ENCODE data around the gene PIP4K2A. TPM values are rescaled to one million over a fixed set of nuclear protein-coding genes. Genes with fewer than 3 reads are reported as not detected.
A peak's percentile ranks its signal among the peaks of the same experiment; 100 is the strongest.

The PIP4K2A gene
- total RNA-seq, 1 donor from 2014 or later = 24.0 TPM

GRCh38 chr10:22611425-22612115, 102.8 kb downstream of the PIP4K2A start:
- Histone ChIP-seq H3K27me3 (ENCODE audit: control insufficient read depth in 3 of 3, insufficient read depth in 3 of 3, low read length in 3 of 3) (no peaks in the 10 kb centered on the region), H3K36me3 (ENCODE audit: control insufficient read depth in 3 of 3, insufficient read depth in 3 of 3, low read length in 3 of 3) (no peaks in the 10 kb centered on the region), H3K9me3 (ENCODE audit: control insufficient read depth in 3 of 3, low read length in 3 of 3) (no peaks in the 10 kb centered on the region), H3K9ac (ENCODE audit: low read depth in 1 of 3, low read length in 3 of 3) (no peak overlapping the region), H3K4me1 (ENCODE audit: control insufficient read depth in 3 of 3, insufficient read depth in 3 of 3, low read length in 3 of 3) (peaks cover 3 to 8% (median 3%) of the 10 kb centered on the region in 3 donors), H3K4me3 (ENCODE audit: low read length in 3 of 3) (no peak overlapping the region), H3K27ac (ENCODE audit: low read depth, low read length) (no peak overlapping the region)

GRCh38 chr10:22610610-22611009, 103.8 kb downstream of the PIP4K2A start:
- Histone ChIP-seq H3K36me3 (ENCODE audit: control insufficient read depth in 3 of 3, insufficient read depth in 3 of 3, low read length in 3 of 3) (no peaks in the 10 kb centered on the region), H3K4me1 (ENCODE audit: control insufficient read depth in 3 of 3, insufficient read depth in 3 of 3, low read length in 3 of 3) (peaks cover 0 to 1% (median 0%) of the 10 kb centered on the region in 3 donors), H3K9me3 (ENCODE audit: control insufficient read depth in 3 of 3, low read length in 3 of 3) (no peaks in the 10 kb centered on the region), H3K9ac (ENCODE audit: low read depth in 1 of 3, low read length in 3 of 3) (no peak overlapping the region), H3K27me3 (ENCODE audit: control insufficient read depth in 3 of 3, insufficient read depth in 3 of 3, low read length in 3 of 3) (no peaks in the 10 kb centered on the region), H3K27ac (ENCODE audit: low read depth, low read length) (no peak overlapping the region), H3K4me3 (ENCODE audit: low read length in 3 of 3) (no peak overlapping the region)

- H3K36me3 ChIP-seq (ENCODE audit: control insufficient read depth in 3 of 3, insufficient read depth in 3 of 3, low read length in 3 of 3) = no peaks in the 10 kb centered on the region
- H3K9me3 ChIP-seq (ENCODE audit: control insufficient read depth in 3 of 3, low read length in 3 of 3) = no peaks in the 10 kb centered on the region
- H3K9ac ChIP-seq (ENCODE audit: low read depth in 1 of 3, low read length in 3 of 3) = no peak overlapping the region
- no peak overlapping the region for H3K27ac ChIP-seq (ENCODE audit: low read depth, low read length)
- H3K4me1 ChIP-seq (ENCODE audit: control insufficient read depth in 3 of 3, insufficient read depth in 3 of 3, low read length in 3 of 3) = peaks cover 0 to 1% (median 0%) of the 10 kb centered on the region in 3 donors
- no peaks in the 10 kb centered on the region for H3K27me3 ChIP-seq (ENCODE audit: control insufficient read depth in 3 of 3, insufficient read depth in 3 of 3, low read length in 3 of 3)
- no peak overlapping the region for H3K4me3 ChIP-seq (ENCODE audit: low read length in 3 of 3)
These were observed 104.5 kb downstream of the PIP4K2A start for GRCh38 chr10:22609719-22610465.

DNA sequence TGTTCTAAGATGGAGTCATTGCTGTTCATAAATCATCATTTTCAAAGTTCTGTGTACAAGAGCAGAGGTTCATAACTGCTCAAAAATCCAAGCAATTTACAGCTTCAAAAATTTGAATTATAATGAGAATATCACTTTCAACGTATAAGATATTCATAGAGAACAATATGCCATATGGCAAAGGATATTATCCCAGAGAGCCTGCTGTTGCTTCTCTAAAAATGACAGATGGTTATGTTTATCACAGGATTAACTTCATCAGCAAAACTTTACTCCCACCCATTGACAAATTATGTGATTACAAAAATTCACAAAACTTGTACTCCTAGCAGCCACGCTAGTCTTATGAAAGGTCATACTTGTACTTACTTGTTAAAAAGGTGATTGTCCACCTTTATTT, 105.1 kb downstream of the PIP4K2A start:
- no peaks in the 10 kb centered on the region for H3K27me3 ChIP-seq (ENCODE audit: control insufficient read depth in 3 of 3, insufficient read depth in 3 of 3, low read length in 3 of 3)
- H3K9ac ChIP-seq (ENCODE audit: low read depth in 1 of 3, low read length in 3 of 3) = no peak overlapping the region
- no peaks in the 10 kb centered on the region for H3K36me3 ChIP-seq (ENCODE audit: control insufficient read depth in 3 of 3, insufficient read depth in 3 of 3, low read length in 3 of 3)
- no peaks in the 10 kb centered on the region for H3K9me3 ChIP-seq (ENCODE audit: control insufficient read depth in 3 of 3, low read length in 3 of 3)
- no peak overlapping the region for H3K27ac ChIP-seq (ENCODE audit: low read depth, low read length)
- peaks cover 0 to 8% (median 0%) of the 10 kb centered on the region in 3 donors for H3K4me1 ChIP-seq (ENCODE audit: control insufficient read depth in 3 of 3, insufficient read depth in 3 of 3, low read length in 3 of 3)
- no peak overlapping the region for H3K4me3 ChIP-seq (ENCODE audit: low read length in 3 of 3)

DNA sequence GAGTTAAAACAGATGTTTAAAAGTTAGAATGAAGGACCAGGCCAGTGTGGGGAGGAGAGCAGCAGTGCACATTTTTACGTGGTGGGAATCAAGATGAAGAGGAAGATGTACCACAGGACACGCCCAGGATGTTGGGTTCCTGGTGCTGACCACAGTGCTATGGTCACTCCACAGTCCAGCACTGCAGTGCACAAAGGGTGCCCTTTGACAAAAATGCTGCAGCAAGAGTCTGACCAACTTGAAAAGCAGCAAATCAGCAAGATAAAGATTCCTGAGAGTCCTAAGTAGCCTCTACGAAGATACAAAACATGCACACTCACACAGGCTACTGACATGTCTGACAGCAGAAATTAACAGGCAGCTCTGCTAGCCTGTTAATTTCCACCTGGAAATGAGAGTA, 107.1 kb downstream of the PIP4K2A start:
- Histone ChIP-seq H3K9ac (ENCODE audit: low read depth in 1 of 3, low read length in 3 of 3) (no peak overlapping the region), H3K36me3 (ENCODE audit: control insufficient read depth in 3 of 3, insufficient read depth in 3 of 3, low read length in 3 of 3) (no peaks in the 10 kb centered on the region), H3K9me3 (ENCODE audit: control insufficient read depth in 3 of 3, low read length in 3 of 3) (no peaks in the 10 kb centered on the region), H3K4me1 (ENCODE audit: control insufficient read depth in 3 of 3, insufficient read depth in 3 of 3, low read length in 3 of 3) (peaks cover 0 to 9% (median 0%) of the 10 kb centered on the region in 3 donors), H3K27me3 (ENCODE audit: control insufficient read depth in 3 of 3, insufficient read depth in 3 of 3, low read length in 3 of 3) (no peaks in the 10 kb centered on the region), H3K27ac (ENCODE audit: low read depth, low read length) (no peak overlapping the region), H3K4me3 (ENCODE audit: low read length in 3 of 3) (no peak overlapping the region)

GRCh38 chr10:22606164-22606614, 108.2 kb downstream of the PIP4K2A start:
- Histone ChIP-seq H3K27ac (ENCODE audit: low read depth, low read length) (peak overlapping the region; percentile 5), H3K4me1 (ENCODE audit: control insufficient read depth in 3 of 3, insufficient read depth in 3 of 3, low read length in 3 of 3) (peaks cover 0 to 9% (median 0%) of the 10 kb centered on the region in 3 donors), H3K36me3 (ENCODE audit: control insufficient read depth in 3 of 3, insufficient read depth in 3 of 3, low read length in 3 of 3) (peaks cover 0 to 2% (median 0%) of the 10 kb centered on the region in 3 donors), H3K4me3 (ENCODE audit: low read length in 3 of 3) (no peak overlapping the region), H3K9me3 (ENCODE audit: control insufficient read depth in 3 of 3, low read length in 3 of 3) (no peaks in the 10 kb centered on the region), H3K27me3 (ENCODE audit: control insufficient read depth in 3 of 3, insufficient read depth in 3 of 3, low read length in 3 of 3) (no peaks in the 10 kb centered on the region), H3K9ac (ENCODE audit: low read depth in 1 of 3, low read length in 3 of 3) (no peak overlapping the region)

DNA sequence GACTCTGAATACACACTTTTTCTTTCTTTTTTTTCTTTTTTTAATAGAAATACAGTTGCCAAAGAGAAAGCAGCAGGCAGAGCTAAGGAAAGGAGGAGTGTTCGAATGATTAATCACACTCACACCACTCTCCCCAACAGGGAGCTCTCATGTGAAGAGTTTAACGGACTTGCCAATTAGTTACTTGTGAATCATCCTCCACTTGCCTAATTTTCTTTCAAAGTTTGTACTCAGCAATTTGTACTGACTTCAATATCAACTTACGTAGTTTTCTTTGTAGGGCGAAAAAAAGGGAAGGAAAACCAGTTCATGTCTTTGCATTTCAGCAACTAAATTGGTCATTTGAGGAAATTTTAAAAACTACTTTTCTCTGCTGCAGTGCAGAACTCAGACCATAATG, 109.2 kb downstream of the PIP4K2A start:
- no peak overlapping the region for H3K27ac ChIP-seq (ENCODE audit: low read depth, low read length)
- H3K4me1 ChIP-seq (ENCODE audit: control insufficient read depth in 3 of 3, insufficient read depth in 3 of 3, low read length in 3 of 3) = peaks cover 0 to 9% (median 2%) of the 10 kb centered on the region in 3 donors
- H3K27me3 ChIP-seq (ENCODE audit: control insufficient read depth in 3 of 3, insufficient read depth in 3 of 3, low read length in 3 of 3) = no peaks in the 10 kb centered on the region
- no peaks in the 10 kb centered on the region for H3K9me3 ChIP-seq (ENCODE audit: control insufficient read depth in 3 of 3, low read length in 3 of 3)
- no peak overlapping the region for H3K4me3 ChIP-seq (ENCODE audit: low read length in 3 of 3)
- peaks cover 0 to 2% (median 0%) of the 10 kb centered on the region in 3 donors for H3K36me3 ChIP-seq (ENCODE audit: control insufficient read depth in 3 of 3, insufficient read depth in 3 of 3, low read length in 3 of 3)
- no peak overlapping the region for H3K9ac ChIP-seq (ENCODE audit: low read depth in 1 of 3, low read length in 3 of 3)

DNA sequence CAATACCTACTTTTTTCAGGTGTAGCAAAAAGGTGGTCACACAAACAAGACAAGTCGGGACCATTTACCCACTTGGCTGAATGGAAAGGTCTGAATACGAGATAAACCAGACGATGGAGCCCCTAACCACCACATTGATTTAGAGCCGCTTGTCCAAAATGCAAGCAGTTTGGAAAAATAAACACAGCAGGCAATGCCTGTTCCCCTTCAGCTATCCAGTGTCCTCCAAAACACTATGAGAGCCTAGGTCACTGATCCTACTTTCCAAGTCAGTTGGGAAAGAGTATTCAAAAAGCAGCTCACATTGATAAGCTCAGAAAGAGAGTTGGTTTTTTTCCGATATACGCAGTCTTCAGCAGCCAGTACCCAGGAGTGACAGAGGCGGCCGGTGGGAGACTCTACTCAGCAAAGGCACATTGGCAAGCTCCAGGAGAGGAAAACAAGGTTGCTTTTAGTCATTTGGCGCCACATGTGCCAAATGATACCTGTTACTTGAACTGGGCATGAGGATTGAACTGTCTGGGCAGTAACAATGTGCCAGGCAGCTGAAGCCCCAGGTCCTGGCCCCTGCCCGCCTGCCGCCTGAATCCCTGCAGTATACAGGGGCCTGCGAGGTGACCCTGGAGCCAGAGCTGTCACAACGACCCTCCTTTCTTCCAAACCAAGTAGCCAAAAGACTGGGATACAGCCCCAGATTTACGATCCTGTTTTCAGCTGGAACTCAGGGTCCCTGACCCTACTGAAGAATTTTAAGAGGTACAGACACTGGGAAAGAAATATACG, 109.8 kb downstream of the PIP4K2A start:
- H3K9ac ChIP-seq (ENCODE audit: low read depth in 1 of 3, low read length in 3 of 3) = no peak overlapping the region
- peaks cover 0 to 9% (median 2%) of the 10 kb centered on the region in 3 donors for H3K4me1 ChIP-seq (ENCODE audit: control insufficient read depth in 3 of 3, insufficient read depth in 3 of 3, low read length in 3 of 3)
- no peak overlapping the region for H3K27ac ChIP-seq (ENCODE audit: low read depth, low read length)
- H3K27me3 ChIP-seq (ENCODE audit: control insufficient read depth in 3 of 3, insufficient read depth in 3 of 3, low read length in 3 of 3) = no peaks in the 10 kb centered on the region
- no peak overlapping the region for H3K4me3 ChIP-seq (ENCODE audit: low read length in 3 of 3)
- H3K9me3 ChIP-seq (ENCODE audit: control insufficient read depth in 3 of 3, low read length in 3 of 3) = no peaks in the 10 kb centered on the region
- H3K36me3 ChIP-seq (ENCODE audit: control insufficient read depth in 3 of 3, insufficient read depth in 3 of 3, low read length in 3 of 3) = peaks cover 0 to 2% (median 0%) of the 10 kb centered on the region in 3 donors

- H3K27ac ChIP-seq (ENCODE audit: low read depth, low read length) = no peak overlapping the region
- peaks cover 0 to 9% (median 2%) of the 10 kb centered on the region in 3 donors for H3K4me1 ChIP-seq (ENCODE audit: control insufficient read depth in 3 of 3, insufficient read depth in 3 of 3, low read length in 3 of 3)
- H3K9me3 ChIP-seq (ENCODE audit: control insufficient read depth in 3 of 3, low read length in 3 of 3) = no peaks in the 10 kb centered on the region
- H3K36me3 ChIP-seq (ENCODE audit: control insufficient read depth in 3 of 3, insufficient read depth in 3 of 3, low read length in 3 of 3) = peaks cover 0 to 2% (median 0%) of the 10 kb centered on the region in 3 donors
- H3K9ac ChIP-seq (ENCODE audit: low read depth in 1 of 3, low read length in 3 of 3) = no peak overlapping the region
- H3K4me3 ChIP-seq (ENCODE audit: low read length in 3 of 3) = no peak overlapping the region
- H3K27me3 ChIP-seq (ENCODE audit: control insufficient read depth in 3 of 3, insufficient read depth in 3 of 3, low read length in 3 of 3) = no peaks in the 10 kb centered on the region
These were observed 110.8 kb downstream of the PIP4K2A start for GRCh38 chr10:22603581-22603980.

Data from skeletal muscle tissue (tissue), 4 donors.